HEK293 (cell line): ENCODE data around the gene BICRA.

ENCODE experiments used
- CTCF ChIA-PET: fragments of 350-600 bp; formaldehyde crosslinking; extraction: SDS; loops from one replicate; lab custom pipeline; 2021; ENCODE audit warnings: antibody characterized with exemption; lab: Yijun Ruan, JAX
- POLR2A ChIA-PET: fragments of 300-600 bp; formaldehyde crosslinking; extraction: SDS; loops from one replicate; lab custom pipeline; 2020; ENCODE audit warnings: antibody characterized with exemption, inconsistent platforms; lab: Yijun Ruan, JAX
- H3K27ac ChIP-seq: fragments of 200-500 bp; sonication (Bioruptor generic); 2 replicates; pipeline ENCODE4 v1.5.1; 2014; ENCODE audit warnings: low read depth, low read length, control low read depth, inconsistent platforms; ENCODE audit errors: extremely low read depth
- H3K36me3 ChIP-seq, 2 experiments: fragments of 200-500 bp in 1 of 2; sonication (Bioruptor generic) in 1 of 2; 1 replicate in 1 of 2; 2 replicates in 1 of 2; pipeline ENCODE4 v1.5.1; 2014 to 2017; ENCODE audit warnings: inconsistent platforms in 2 of 2, low read length in 2 of 2; ENCODE audit not compliant: control insufficient read depth in 2 of 2, insufficient read depth in 1 of 2
- H3K4me1 ChIP-seq: fragments of 200-500 bp; sonication (Bioruptor generic); 2 replicates; pipeline ENCODE4 v1.5.1; 2014; ENCODE audit warnings: mild to moderate bottlenecking, low read length, inconsistent platforms; ENCODE audit not compliant: control insufficient read depth, insufficient read depth
- H3K4me3 ChIP-seq: 2 replicates; pipeline ENCODE4 v1.5.1; 2011; ENCODE audit warnings: low read depth, mild to moderate bottlenecking, control low read depth, low read length, moderate library complexity
- H3K9me3 ChIP-seq: fragments of 200-500 bp; sonication (Bioruptor generic); 2 replicates; pipeline ENCODE4 v1.5.1; 2014; ENCODE audit warnings: low read depth, low read length, inconsistent platforms; ENCODE audit not compliant: control insufficient read depth, insufficient read depth
- EGR2 ChIP-seq: fragments of 450-650 bp; formaldehyde crosslinking; IDR thresholded peaks from 2 replicates; pipeline ENCODE4 v1.5.1; 2016; ENCODE audit warnings: low read depth, missing biosample characterization, missing genetic modification characterization
- FEZF1 ChIP-seq: fragments of 450-650 bp; formaldehyde crosslinking; IDR thresholded peaks from 2 replicates; pipeline ENCODE4 v1.5.1; 2016; ENCODE audit warnings: missing biosample characterization, missing genetic modification characterization
- GFI1B ChIP-seq: fragments of 450-650 bp; formaldehyde crosslinking; IDR thresholded peaks from 2 replicates; pipeline ENCODE4 v1.5.1; 2016; ENCODE audit warnings: missing biosample characterization, missing genetic modification characterization
- INSM2 ChIP-seq: fragments of 450-650 bp; formaldehyde crosslinking; IDR thresholded peaks from 2 replicates; pipeline ENCODE4 v1.5.1; 2016; ENCODE audit warnings: missing biosample characterization, missing genetic modification characterization
- KLF9 ChIP-seq: fragments of 450-650 bp; formaldehyde crosslinking; IDR thresholded peaks from 2 replicates; pipeline ENCODE4 v1.5.1; 2016; ENCODE audit warnings: missing biosample characterization, missing genetic modification characterization, low read depth
- PRDM10 ChIP-seq: fragments of 450-650 bp; formaldehyde crosslinking; IDR thresholded peaks from 2 replicates; pipeline ENCODE4 v1.5.1; 2016; ENCODE audit warnings: missing biosample characterization, missing genetic modification characterization
- SP7 ChIP-seq: fragments of 450-650 bp; formaldehyde crosslinking; IDR thresholded peaks from 2 replicates; pipeline ENCODE4 v1.5.1; 2016; ENCODE audit warnings: missing biosample characterization, missing genetic modification characterization
- ZBTB1 ChIP-seq: fragments of 450-650 bp; formaldehyde crosslinking; IDR thresholded peaks from 2 replicates; pipeline ENCODE4 v1.5.1; 2016; ENCODE audit warnings: missing biosample characterization, missing genetic modification characterization
- ZBTB7A ChIP-seq: fragments of 450-650 bp; formaldehyde crosslinking; IDR thresholded peaks from 2 replicates; pipeline ENCODE4 v1.5.1; 2016; ENCODE audit warnings: low read depth, missing biosample characterization, missing genetic modification characterization
- ZFP69B ChIP-seq: fragments of 450-650 bp; formaldehyde crosslinking; IDR thresholded peaks from 2 replicates; pipeline ENCODE4 v1.5.1; 2016; ENCODE audit warnings: missing biosample characterization, missing genetic modification characterization
- ZNF121 ChIP-seq: fragments of 450-650 bp; formaldehyde crosslinking; IDR thresholded peaks from 2 replicates; pipeline ENCODE4 v1.5.1; 2016; ENCODE audit warnings: missing biosample characterization, missing genetic modification characterization
- ZNF311 ChIP-seq: fragments of 450-650 bp; formaldehyde crosslinking; IDR thresholded peaks from 2 replicates; pipeline ENCODE4 v1.5.1; 2017; ENCODE audit warnings: missing biosample characterization, missing genetic modification characterization, borderline replicate concordance
- ZNF48 ChIP-seq: fragments of 450-650 bp; formaldehyde crosslinking; IDR thresholded peaks from 2 replicates; pipeline ENCODE4 v1.5.1; 2016; ENCODE audit warnings: missing biosample characterization, missing genetic modification characterization
- ZNF501 ChIP-seq: fragments of 450-650 bp; formaldehyde crosslinking; IDR thresholded peaks from 2 replicates; pipeline ENCODE4 v1.5.1; 2016; ENCODE audit warnings: missing biosample characterization, missing genetic modification characterization
- ZNF518A ChIP-seq: fragments of 450-650 bp; formaldehyde crosslinking; conservative IDR thresholded peaks from 2 replicates; pipeline ENCODE4 v1.5.1; 2016; ENCODE audit warnings: low read depth, missing biosample characterization, missing genetic modification characterization
- ZNF549 ChIP-seq: fragments of 450-650 bp; IDR thresholded peaks from 2 replicates; pipeline ENCODE4 v1.5.1; 2018; ENCODE audit warnings: missing biosample characterization, missing genetic modification characterization, mild to moderate bottlenecking, inconsistent platforms, moderate library complexity
- ZNF610 ChIP-seq: fragments of 450-650 bp; formaldehyde crosslinking; IDR thresholded peaks from 2 replicates; pipeline ENCODE4 v1.5.1; 2016; ENCODE audit warnings: missing biosample characterization, missing genetic modification characterization, borderline replicate concordance
- ZNF645 ChIP-seq: fragments of 450-650 bp; formaldehyde crosslinking; IDR thresholded peaks from 2 replicates; pipeline ENCODE4; 2016; ENCODE audit warnings: missing biosample characterization, missing genetic modification characterization
- ZNF654 ChIP-seq: fragments of 450-650 bp; formaldehyde crosslinking; IDR thresholded peaks from 2 replicates; pipeline ENCODE4 v1.5.1; 2016; ENCODE audit warnings: low read depth, missing biosample characterization, missing genetic modification characterization
- ZNF664 ChIP-seq: fragments of 450-650 bp; formaldehyde crosslinking; IDR thresholded peaks from 2 replicates; pipeline ENCODE4 v1.5.1; 2016; ENCODE audit warnings: missing biosample characterization, missing genetic modification characterization
- ZNF677 ChIP-seq: fragments of 450-650 bp; IDR thresholded peaks from 2 replicates; pipeline ENCODE4 v1.5.0; 2018; ENCODE audit warnings: missing biosample characterization, mild to moderate bottlenecking, missing genetic modification characterization, moderate library complexity
- ZNF692 ChIP-seq: fragments of 450-650 bp; formaldehyde crosslinking; IDR thresholded peaks from 2 replicates; pipeline ENCODE4 v1.5.1; 2016; ENCODE audit warnings: missing biosample characterization, missing genetic modification characterization

The BICRA gene

GRCh38 chr19:47595944-47596343 is 13.0 kb upstream of the BICRA start:
- POLR2A ChIA-PET = no interaction called here
- Histone ChIP-seq H3K36me3 (no peaks in the 10 kb centered on the region), H3K9me3 (no peaks in the 10 kb centered on the region), H3K4me3 (no peak overlapping the region)
- CTCF ChIA-PET = no interaction called here
- TF ChIP-seq ZNF645 (tag by site-specific recombination) (no peak), ZNF121 (tag by site-specific recombination) (no peak), ZNF549 (tag by site-specific recombination) (no peak), FEZF1 (tag by site-specific recombination) (no peak), ZNF677 (no peak), ZNF48 (tag by site-specific recombination) (no peak), INSM2 (tag by site-specific recombination) (no peak), ZBTB1 (no peak), SP7 (tag by site-specific recombination) (no peak), ZBTB7A (no peak), ZNF610 (tag by site-specific recombination) (no peak), ZNF654 (no peak), ZNF692 (tag by site-specific recombination) (no peak), EGR2 (tag by site-specific recombination) (no peak), ZNF311 (no peak), ZNF501 (no peak), GFI1B (tag by site-specific recombination) (no peak)
- TF ChIP-seq, all 188 proteins: peak for 0
- no peak overlapping the region for H3K27ac ChIP-seq
- peaks cover 11% of the 10 kb centered on the region for H3K4me1 ChIP-seq

- Histone ChIP-seq H3K4me1 (peaks cover 11% of the 10 kb centered on the region), H3K4me3 (peak overlapping the region; percentile 28), H3K36me3 (no peaks in the 10 kb centered on the region), H3K27ac (peak overlapping the region; percentile 18), H3K9me3 (no peaks in the 10 kb centered on the region)
- POLR2A ChIA-PET = interaction anchor here (1.1 to 3.7 kb wide), 3 partner anchors 12 to 162 kb away, joined by 3 to 27 read pairs (median 4); no protein-coding TSS in a partner anchor
- CTCF ChIA-PET = interaction anchor here (0.6 to 1.3 kb wide), 2 partner anchors 83 to 697 kb away, joined by 3 to 5 read pairs; partner anchors contain the start of gene NAPA
- TF ChIP-seq ZFP69B (tag by site-specific recombination) (peak; percentile 98), PRDM10 (tag by site-specific recombination) (peak; percentile 99), ZNF664 (tag by site-specific recombination) (no peak), KLF9 (tag by site-specific recombination) (peak; percentile 78), ZNF518A (no peak)
Measured at GRCh38 chr19:47598407-47599349, 10.3 kb upstream of the BICRA start.
